ENCODE results near the gene TIFAB. TPM values are rescaled to one million over a fixed set of nuclear protein-coding genes. Genes with fewer than 3 reads are reported as not detected.

Gene TIFAB
- total RNA-seq, 4 donors from 2014 or later = not detected

DNA sequence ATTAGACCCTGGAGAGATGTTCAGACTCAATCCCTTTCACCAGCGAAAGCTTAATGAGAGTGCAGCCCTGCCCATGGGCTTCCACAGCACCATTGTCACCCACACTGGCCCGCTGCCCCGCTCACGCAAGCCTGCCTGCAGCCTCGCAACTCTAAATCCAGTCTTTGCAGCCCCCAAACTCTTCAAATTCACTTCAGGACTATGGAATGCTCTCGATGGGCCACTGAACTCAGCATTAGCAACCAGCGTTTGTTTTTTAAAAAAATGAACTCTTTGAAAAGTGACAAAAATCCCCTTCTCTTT lies 22.1 kb downstream of the TIFAB start:
- TF ChIP-seq POLR2A (IDR thresholded peaks at IDR 0.05) (no peak), EP300 (IDR thresholded peaks at IDR 0.05) (no peak), POLR2AphosphoS5 (IDR thresholded peaks at IDR 0.05) (no peak)
- TF ChIP-seq, protein P1, sequence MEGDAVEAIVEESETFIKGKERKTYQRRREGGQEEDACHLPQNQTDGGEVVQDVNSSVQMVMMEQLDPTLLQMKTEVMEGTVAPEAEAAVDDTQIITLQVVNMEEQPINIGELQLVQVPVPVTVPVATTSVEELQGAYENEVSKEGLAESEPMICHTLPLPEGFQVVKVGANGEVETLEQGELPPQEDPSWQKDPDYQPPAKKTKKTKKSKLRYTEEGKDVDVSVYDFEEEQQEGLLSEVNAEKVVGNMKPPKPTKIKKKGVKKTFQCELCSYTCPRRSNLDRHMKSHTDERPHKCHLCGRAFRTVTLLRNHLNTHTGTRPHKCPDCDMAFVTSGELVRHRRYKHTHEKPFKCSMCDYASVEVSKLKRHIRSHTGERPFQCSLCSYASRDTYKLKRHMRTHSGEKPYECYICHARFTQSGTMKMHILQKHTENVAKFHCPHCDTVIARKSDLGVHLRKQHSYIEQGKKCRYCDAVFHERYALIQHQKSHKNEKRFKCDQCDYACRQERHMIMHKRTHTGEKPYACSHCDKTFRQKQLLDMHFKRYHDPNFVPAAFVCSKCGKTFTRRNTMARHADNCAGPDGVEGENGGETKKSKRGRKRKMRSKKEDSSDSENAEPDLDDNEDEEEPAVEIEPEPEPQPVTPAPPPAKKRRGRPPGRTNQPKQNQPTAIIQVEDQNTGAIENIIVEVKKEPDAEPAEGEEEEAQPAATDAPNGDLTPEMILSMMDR (IDR thresholded peaks at IDR 0.05) = no peak
- 78 to 87% methylated on average over 5 to 7 of the region's 7 CpGs for WGBS, 2 donors (ENCODE audit: low coverage in 1 of 2)
- Histone ChIP-seq H3K9me3 (peaks cover 0 to 11% (median 0%) of the 10 kb centered on the region in 3 donors), H3K27ac (no peak overlapping the region), H3K4me3 (no peak overlapping the region), H3K4me1 (no peaks in the 10 kb centered on the region), H3K27me3 (peaks cover 3% of the 10 kb centered on the region), H3K36me3 (no peaks in the 10 kb centered on the region)
- ATAC-seq = no peak

DNA sequence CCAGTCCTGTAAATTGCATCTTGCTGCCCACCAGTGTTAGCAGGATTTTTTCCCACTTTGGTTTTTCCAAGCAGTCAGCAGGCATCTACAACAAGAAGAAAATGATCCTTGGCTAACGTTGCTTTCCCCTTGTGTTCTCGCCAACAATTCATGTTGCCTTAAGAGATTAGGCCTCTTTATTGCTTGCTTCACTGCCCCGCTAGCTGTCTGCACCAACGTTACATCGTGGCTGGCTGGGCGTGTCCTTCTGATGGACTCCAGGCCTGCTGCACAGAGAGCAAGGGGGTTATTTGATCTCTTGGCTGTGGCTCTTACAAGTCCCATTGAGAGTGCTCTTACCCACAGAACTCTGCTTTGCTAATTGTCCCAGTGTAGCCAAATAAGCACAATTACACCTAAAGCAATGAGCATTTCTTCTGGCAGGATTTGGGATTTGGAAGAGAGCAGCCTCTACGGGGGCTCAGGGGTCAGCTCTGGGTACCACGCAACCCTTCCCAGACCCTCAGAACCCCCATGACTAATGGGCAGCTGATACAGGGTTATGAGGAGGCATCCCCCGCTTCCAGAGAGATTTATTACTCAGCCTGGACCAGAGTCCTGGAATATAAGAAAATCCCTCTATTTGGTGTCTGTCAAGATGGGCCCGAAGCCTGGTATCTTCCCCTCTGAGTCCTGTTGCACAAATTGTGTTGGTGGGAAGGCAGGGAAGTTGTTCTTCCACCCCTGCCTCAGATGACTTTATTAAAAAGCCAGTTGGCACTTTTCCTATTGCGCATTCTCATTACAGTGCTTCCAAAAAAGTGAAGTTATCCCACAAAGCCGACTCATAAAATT lies 22.6 kb downstream of the TIFAB start:
- ATAC-seq = no peak
- Histone ChIP-seq H3K36me3 (no peaks in the 10 kb centered on the region), H3K4me1 (no peaks in the 10 kb centered on the region), H3K9me3 (peaks cover 0 to 11% (median 0%) of the 10 kb centered on the region in 3 donors), H3K4me3 (no peak overlapping the region), H3K27ac (no peak overlapping the region), H3K27me3 (no peaks in the 10 kb centered on the region)
- no peak for TF ChIP-seq POLR2A (IDR thresholded peaks at IDR 0.05)
- TF ChIP-seq EP300 (IDR thresholded peaks at IDR 0.05) = no peak
- TF ChIP-seq POLR2AphosphoS5 (IDR thresholded peaks at IDR 0.05) = no peak
- TF ChIP-seq, protein P1 (IDR thresholded peaks at IDR 0.05) = no peak
- 50 to 53% methylated on average over 2 to 9 of the region's 12 CpGs for WGBS, 2 donors (ENCODE audit: low coverage in 1 of 2)

DNA sequence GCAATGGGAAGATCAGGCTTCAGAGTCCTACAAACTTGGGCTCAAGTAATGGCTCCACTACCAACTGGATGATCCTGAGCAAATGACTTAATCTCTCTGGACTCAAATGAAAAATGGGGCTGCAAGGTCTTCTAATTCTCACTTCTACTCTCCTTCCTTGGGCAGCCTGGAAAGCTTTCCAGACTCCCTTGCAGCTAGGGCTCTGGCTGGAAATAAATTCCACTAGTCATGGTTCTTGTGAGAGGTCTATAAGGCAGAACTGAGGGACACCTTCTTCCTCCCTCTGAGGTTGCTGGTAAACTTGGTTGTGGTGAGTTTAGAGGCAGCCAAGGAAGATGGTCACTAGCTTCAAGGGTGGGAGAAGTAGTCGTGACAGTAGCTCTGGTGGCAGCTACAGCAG lies 23.6 kb downstream of the TIFAB start:
- whole genome bisulfite sequencing, 2 donors (ENCODE audit: low coverage in 1 of 2) = 89% methylated on average over 1 of the region's 1 CpG; no CpG with 5 or more reads in 1 of the 2 donors
- no peaks in the 10 kb centered on the region for H3K4me1 ChIP-seq
- TF ChIP-seq POLR2AphosphoS5 (IDR thresholded peaks at IDR 0.05) = no peak
- TF ChIP-seq POLR2A (IDR thresholded peaks at IDR 0.05) = no peak
- TF ChIP-seq EP300 (IDR thresholded peaks at IDR 0.05) = no peak
- TF ChIP-seq, protein P1 (IDR thresholded peaks at IDR 0.05) = no peak
- no peaks in the 10 kb centered on the region for H3K27me3 ChIP-seq
- no peaks in the 10 kb centered on the region for H3K36me3 ChIP-seq
- H3K9me3 ChIP-seq = peaks cover 0 to 11% (median 0%) of the 10 kb centered on the region in 3 donors
- H3K27ac ChIP-seq = no peak overlapping the region
- no peak overlapping the region for H3K4me3 ChIP-seq
- ATAC-seq = no peak

DNA sequence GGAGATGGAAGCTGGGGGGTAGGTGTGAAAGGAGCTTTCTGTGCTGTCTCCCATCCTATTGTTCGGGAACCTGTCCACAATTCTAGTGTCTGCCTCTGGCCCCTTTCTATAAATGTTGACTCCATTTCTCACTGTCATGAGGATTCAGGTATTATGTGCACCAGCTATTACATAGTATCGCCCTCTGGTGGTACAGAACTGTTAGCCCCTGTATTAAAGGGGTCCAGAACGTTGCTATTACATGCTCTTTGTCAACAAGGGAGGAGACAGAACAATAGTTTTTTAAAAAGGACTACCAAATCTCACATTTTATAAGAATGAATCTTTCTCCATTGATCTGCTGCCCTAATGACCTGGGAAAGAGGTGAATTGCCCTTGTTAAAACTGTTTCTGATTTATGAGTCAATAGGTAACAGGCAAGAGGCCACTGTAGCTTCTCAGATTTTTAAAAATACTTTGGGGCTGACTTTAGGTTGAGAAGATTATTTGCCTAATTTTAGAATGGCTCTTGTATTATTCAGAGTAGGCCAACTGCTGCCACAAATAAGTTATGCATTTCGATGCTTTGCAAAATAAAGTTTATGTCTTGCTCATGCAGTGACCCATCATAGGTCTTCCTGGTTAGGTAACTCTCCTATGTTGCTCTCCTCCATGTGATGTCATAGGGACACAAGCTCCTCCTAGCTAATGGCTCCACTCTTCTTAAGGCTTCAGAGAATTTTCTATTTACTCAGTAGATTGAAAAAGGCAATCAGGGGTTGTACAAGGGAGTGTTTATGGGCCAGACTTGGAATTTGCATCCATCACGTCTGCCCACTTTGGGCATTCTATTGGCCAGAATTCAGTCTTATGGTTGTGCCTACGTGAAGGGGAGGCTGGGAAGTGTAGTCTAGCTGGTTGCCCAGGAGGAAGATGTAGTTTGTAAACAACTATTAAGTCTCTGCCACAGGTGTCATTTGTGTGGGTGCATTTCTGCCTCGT lies 25.8 kb downstream of the TIFAB start:
- no peaks in the 10 kb centered on the region for H3K36me3 ChIP-seq
- H3K27me3 ChIP-seq = no peaks in the 10 kb centered on the region
- TF ChIP-seq, protein P1 (IDR thresholded peaks at IDR 0.05) = peak; percentile 36 to 62 (median 46)
- no peak for TF ChIP-seq POLR2A (IDR thresholded peaks at IDR 0.05)
- 54 to 57% methylated on average over 6 to 7 of the region's 7 CpGs for WGBS, 2 donors (ENCODE audit: low coverage in 1 of 2)
- H3K4me1 ChIP-seq = no peaks in the 10 kb centered on the region
- peak; percentile 48 for ATAC-seq
- no peak overlapping the region for H3K4me3 ChIP-seq
- peaks cover 0 to 11% (median 0%) of the 10 kb centered on the region in 3 donors for H3K9me3 ChIP-seq
- no peak overlapping the region for H3K27ac ChIP-seq
